ENCODE measurements around the gene FMO2. TPM values are rescaled to one million over a fixed set of nuclear protein-coding genes. Genes with fewer than 3 reads are reported as not detected.

The FMO2 gene, protein sequence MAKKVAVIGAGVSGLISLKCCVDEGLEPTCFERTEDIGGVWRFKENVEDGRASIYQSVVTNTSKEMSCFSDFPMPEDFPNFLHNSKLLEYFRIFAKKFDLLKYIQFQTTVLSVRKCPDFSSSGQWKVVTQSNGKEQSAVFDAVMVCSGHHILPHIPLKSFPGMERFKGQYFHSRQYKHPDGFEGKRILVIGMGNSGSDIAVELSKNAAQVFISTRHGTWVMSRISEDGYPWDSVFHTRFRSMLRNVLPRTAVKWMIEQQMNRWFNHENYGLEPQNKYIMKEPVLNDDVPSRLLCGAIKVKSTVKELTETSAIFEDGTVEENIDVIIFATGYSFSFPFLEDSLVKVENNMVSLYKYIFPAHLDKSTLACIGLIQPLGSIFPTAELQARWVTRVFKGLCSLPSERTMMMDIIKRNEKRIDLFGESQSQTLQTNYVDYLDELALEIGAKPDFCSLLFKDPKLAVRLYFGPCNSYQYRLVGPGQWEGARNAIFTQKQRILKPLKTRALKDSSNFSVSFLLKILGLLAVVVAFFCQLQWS
- total RNA-seq = not detected in 2 replicates

DNA sequence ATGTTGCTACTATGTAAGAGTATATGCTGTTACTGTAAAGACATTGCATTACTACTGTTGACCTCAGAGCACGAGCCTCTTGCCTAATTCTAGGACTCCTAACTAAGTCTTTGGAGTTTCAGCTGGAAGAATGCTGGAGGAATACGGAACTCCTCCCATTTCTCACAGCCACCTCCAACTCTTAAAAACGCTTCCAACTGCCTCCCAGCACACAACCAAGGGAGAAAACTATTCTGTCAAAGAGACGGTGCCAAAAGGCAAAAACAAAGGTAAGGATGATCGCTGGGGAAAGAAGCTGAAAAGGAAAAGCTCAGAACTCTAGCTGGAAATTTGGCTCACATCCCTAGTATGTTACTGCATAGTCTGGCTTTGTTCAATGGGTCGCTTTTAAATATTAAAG, at the start of gene FMO2:
TSS of gene FMO2 (plus strand) at position 210 of the 400 bp plus-strand sequence. CDS start 414 bp downstream, outside the sequence.

DNA sequence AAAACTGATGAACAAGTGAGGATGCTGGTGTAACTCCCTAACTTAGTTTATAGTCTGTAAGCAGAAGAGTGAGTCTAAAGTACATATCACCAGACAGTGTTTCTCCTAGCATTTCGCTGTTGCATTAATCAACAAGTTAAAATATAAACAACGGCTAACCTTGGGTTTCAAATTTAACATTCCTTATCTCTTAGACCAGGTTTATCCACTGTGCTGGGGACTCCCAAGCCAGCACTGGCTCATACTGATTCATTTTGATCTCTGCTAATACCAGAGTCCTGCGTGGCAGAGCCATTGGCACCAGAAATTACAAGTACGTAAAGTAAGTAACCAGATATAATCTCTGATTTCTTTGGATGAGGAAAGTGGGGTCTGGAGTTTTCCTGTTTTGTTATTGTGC, 63.2 kb downstream of the FMO2 start, which contains the start of gene FMO1:
TSS of gene FMO1 (plus strand) at position 193 of the 400 bp plus-strand sequence. CDS start 9,594 bp downstream, outside the sequence.

Other genes starting within 250 kb of the FMO2 start
- not detected in 2 replicates for gene MROH9, start 249.8 kb upstream of the FMO2 start, total RNA-seq
- 0.13 TPM in 1 of 2 replicates, not detected in the other for gene FMO3, start 94.4 kb upstream of the FMO2 start, total RNA-seq
- not detected in 2 replicates for gene FMO1, start 63.2 kb downstream of the FMO2 start, total RNA-seq
- 0.49 and 1.0 TPM in 2 replicates for gene FMO4, start 128.9 kb downstream of the FMO2 start, total RNA-seq

All from mesangial cell (primary cell).